Measurements from ENCODE around the gene BMP7. TPM values are rescaled to one million over a fixed set of nuclear protein-coding genes. Genes with fewer than 3 reads are reported as not detected.

The BMP7 gene
- total and polyA plus RNA-seq, 2 experiments from 2014 or later = not detected

GRCh38 chr20:57131601-57132391 is 134.6 kb downstream of the BMP7 start:
- no peak for TF ChIP-seq EZH2 (IDR thresholded peaks at IDR 0.05; ENCODE audit: insufficient read depth, poor library complexity, severe bottlenecking)
- no peak for TF ChIP-seq EZH2phosphoT487 (IDR thresholded peaks at IDR 0.05; ENCODE audit: insufficient read depth, low read depth)
- Histone ChIP-seq H3K27me3 (replicated peaks; ENCODE audit: insufficient read depth) (peaks cover 64% of the 10 kb centered on the region), H3K4me2 (ENCODE audit: unreplicated experiment) (no peak overlapping the region), H3K36me3 (ENCODE audit: low read depth) (no peaks in the 10 kb centered on the region), H3K27ac (no peak overlapping the region), H3F3A (ENCODE audit: insufficient read depth) (no peaks in the 10 kb centered on the region), H3K4me1 (ENCODE audit: insufficient read depth) (no peaks in the 10 kb centered on the region), H3K4me3 (no peak overlapping the region), H2AFZ (no peak overlapping the region), H3K9ac (no peak overlapping the region), H3K9me3 (ENCODE audit: low read depth) (no peaks in the 10 kb centered on the region), H3K79me2 (ENCODE audit: insufficient read depth) (no peaks in the 10 kb centered on the region), H4K20me1 (ENCODE audit: insufficient read depth) (no peaks in the 10 kb centered on the region), H3K9me2 (ENCODE audit: insufficient read depth) (no peaks in the 10 kb centered on the region)
- DNase-seq = no peak
- 56 to 59% methylated on average over 13 of the region's 13 CpGs for WGBS, 2 experiments (ENCODE audit: low coverage in 1 of 2, low lambda C conversion rate in 2 of 2, missing lambda C conversion rate in 2 of 2)
- in situ Hi-C loops (cut with MboI) = no loop called here

GRCh38 chr20:57131077-57131476 is 135.4 kb downstream of the BMP7 start:
- H3K27ac ChIP-seq = no peak overlapping the region
- H4K20me1 ChIP-seq (ENCODE audit: insufficient read depth) = no peaks in the 10 kb centered on the region
- H3K79me2 ChIP-seq (ENCODE audit: insufficient read depth) = no peaks in the 10 kb centered on the region
- no peak for TF ChIP-seq EZH2phosphoT487 (IDR thresholded peaks at IDR 0.05; ENCODE audit: insufficient read depth, low read depth)
- no peak for TF ChIP-seq EZH2 (IDR thresholded peaks at IDR 0.05; ENCODE audit: insufficient read depth, poor library complexity, severe bottlenecking)
- no peaks in the 10 kb centered on the region for H3F3A ChIP-seq (ENCODE audit: insufficient read depth)
- WGBS, 2 experiments (ENCODE audit: low coverage in 1 of 2, low lambda C conversion rate in 2 of 2, missing lambda C conversion rate in 2 of 2) = 74 to 77% methylated on average over 10 of the region's 10 CpGs
- in situ Hi-C loops (cut with MboI) = no loop called here
- H3K9me3 ChIP-seq (ENCODE audit: low read depth) = no peaks in the 10 kb centered on the region
- no peak overlapping the region for H3K4me3 ChIP-seq
- no peaks in the 10 kb centered on the region for H3K4me1 ChIP-seq (ENCODE audit: insufficient read depth)
- DNase-seq = no peak
- no peaks in the 10 kb centered on the region for H3K36me3 ChIP-seq (ENCODE audit: low read depth)
- no peaks in the 10 kb centered on the region for H3K9me2 ChIP-seq (ENCODE audit: insufficient read depth)
- H3K9ac ChIP-seq = no peak overlapping the region
- H3K4me2 ChIP-seq (ENCODE audit: unreplicated experiment) = no peak overlapping the region
- peaks cover 62% of the 10 kb centered on the region for H3K27me3 ChIP-seq (replicated peaks; ENCODE audit: insufficient read depth)
- no peak overlapping the region for H2AFZ ChIP-seq

- 58 to 62% methylated on average over 13 of the region's 13 CpGs for WGBS, 2 experiments (ENCODE audit: low coverage in 1 of 2, low lambda C conversion rate in 2 of 2, missing lambda C conversion rate in 2 of 2)
- no peak overlapping the region for H3K4me2 ChIP-seq (ENCODE audit: unreplicated experiment)
- peaks cover 66% of the 10 kb centered on the region for H3K27me3 ChIP-seq (replicated peaks; ENCODE audit: insufficient read depth)
- H3K9me2 ChIP-seq (ENCODE audit: insufficient read depth) = no peaks in the 10 kb centered on the region
- no peaks in the 10 kb centered on the region for H3K36me3 ChIP-seq (ENCODE audit: low read depth)
- no peaks in the 10 kb centered on the region for H3K79me2 ChIP-seq (ENCODE audit: insufficient read depth)
- H3K4me1 ChIP-seq (ENCODE audit: insufficient read depth) = no peaks in the 10 kb centered on the region
- H3K4me3 ChIP-seq = no peak overlapping the region
- H4K20me1 ChIP-seq (ENCODE audit: insufficient read depth) = no peaks in the 10 kb centered on the region
- DNase-seq = peak; percentile 16
- in situ Hi-C loops (cut with MboI) = no loop called here
- no peak overlapping the region for H2AFZ ChIP-seq
- no peak overlapping the region for H3K9ac ChIP-seq
- H3F3A ChIP-seq (ENCODE audit: insufficient read depth) = no peaks in the 10 kb centered on the region
- H3K9me3 ChIP-seq (ENCODE audit: low read depth) = no peaks in the 10 kb centered on the region
- H3K27ac ChIP-seq = no peak overlapping the region
- TF ChIP-seq EZH2phosphoT487 (IDR thresholded peaks at IDR 0.05; ENCODE audit: insufficient read depth, low read depth) (no peak), EZH2 (IDR thresholded peaks at IDR 0.05; ENCODE audit: insufficient read depth, poor library complexity, severe bottlenecking) (no peak)
Measured at GRCh38 chr20:57130160-57130772, 136.2 kb downstream of the BMP7 start.

- no peak for TF ChIP-seq EZH2phosphoT487 (IDR thresholded peaks at IDR 0.05; ENCODE audit: insufficient read depth, low read depth)
- no peak overlapping the region for H3K27ac ChIP-seq
- 75 to 79% methylated on average over 10 of the region's 10 CpGs for WGBS, 2 experiments (ENCODE audit: low coverage in 1 of 2, low lambda C conversion rate in 2 of 2, missing lambda C conversion rate in 2 of 2)
- no peaks in the 10 kb centered on the region for H3K79me2 ChIP-seq (ENCODE audit: insufficient read depth)
- no peaks in the 10 kb centered on the region for H3K36me3 ChIP-seq (ENCODE audit: low read depth)
- no peaks in the 10 kb centered on the region for H4K20me1 ChIP-seq (ENCODE audit: insufficient read depth)
- H3K4me3 ChIP-seq = no peak overlapping the region
- no peak overlapping the region for H3K4me2 ChIP-seq (ENCODE audit: unreplicated experiment)
- no peak overlapping the region for H3K9ac ChIP-seq
- peaks cover 64% of the 10 kb centered on the region for H3K27me3 ChIP-seq (replicated peaks; ENCODE audit: insufficient read depth)
- H2AFZ ChIP-seq = no peak overlapping the region
- no peaks in the 10 kb centered on the region for H3K4me1 ChIP-seq (ENCODE audit: insufficient read depth)
- H3K9me2 ChIP-seq (ENCODE audit: insufficient read depth) = no peaks in the 10 kb centered on the region
- no peaks in the 10 kb centered on the region for H3F3A ChIP-seq (ENCODE audit: insufficient read depth)
- in situ Hi-C loops (cut with MboI) = no loop called here
- H3K9me3 ChIP-seq (ENCODE audit: low read depth) = no peaks in the 10 kb centered on the region
- DNase-seq = no peak
Measured at GRCh38 chr20:57129303-57129702, 137.1 kb downstream of the BMP7 start.
